Panc1 (cell line): ENCODE data around the gene MISP3. TPM values are rescaled to one million over a fixed set of nuclear protein-coding genes. Genes with fewer than 3 reads are reported as not detected.

ENCODE experiments used
- ATAC-seq: fragments of 200-7000 bp; cut with Tn5 transposase; 2 replicates; pipeline ENCODE4 v1.9.1; 2020; ENCODE audit warnings: mild to moderate bottlenecking, moderate library complexity
- BruUV-seq: library from RNA; stranded (reverse); fragments of 400-500 nt; replicated peaks from 2 replicates; lab custom pipeline; 2021; lab: Mats Ljungman, UMichigan
- CTCF ChIA-PET: fragments of 300-600 bp; sonication (Branson Sonifier 250); formaldehyde crosslinking; loops from one replicate; lab custom pipeline; 2022; ENCODE audit warnings: antibody characterized with exemption; lab: Charles Lee
- POLR2A ChIA-PET: fragments of 300-600 bp; sonication (Branson Sonifier 250); formaldehyde crosslinking; loops from one replicate; lab custom pipeline; 2022; ENCODE audit warnings: antibody characterized with exemption; lab: Charles Lee
- DNase-seq: peaks from one replicate; pipeline ENCODE4 v3.0.0-alpha.2; 2010; ENCODE audit warnings: low read depth, low spot score
- H3K27ac ChIP-seq: 2 replicates; pipeline ENCODE4 v1.5.1; 2011; ENCODE audit warnings: mild to moderate bottlenecking, low read length, inconsistent platforms
- H3K27me3 ChIP-seq: fragments of 200-500 bp; sonication (Bioruptor generic); 2 replicates; pipeline ENCODE4 v1.6.0; 2014; ENCODE audit warnings: low read length, inconsistent platforms; ENCODE audit not compliant: control insufficient read depth, insufficient read depth
- H3K36me3 ChIP-seq: fragments of 200-500 bp; sonication (Bioruptor generic); 2 replicates; pipeline ENCODE4 v1.5.1; 2014; ENCODE audit warnings: inconsistent platforms, mild to moderate bottlenecking, low read length, moderate library complexity; ENCODE audit not compliant: control insufficient read depth, insufficient read depth
- H3K4me1 ChIP-seq: 2 replicates; pipeline ENCODE4 v1.5.1; 2011; ENCODE audit warnings: inconsistent platforms, mild to moderate bottlenecking, low read length, moderate library complexity; ENCODE audit not compliant: control insufficient read depth, insufficient read depth
- H3K4me3 ChIP-seq, 2 experiments: 2 replicates each; pipeline ENCODE4 v1.5.1; 2011 to 2012; ENCODE audit warnings: low read depth in 2 of 2, low read length in 2 of 2, mild to moderate bottlenecking in 2 of 2, inconsistent platforms in 1 of 2, moderate library complexity in 1 of 2
- H3K9me3 ChIP-seq: fragments of 200-500 bp; sonication (Bioruptor generic); 2 replicates; pipeline ENCODE4 v1.5.1; 2014; ENCODE audit warnings: low read depth, mild to moderate bottlenecking, inconsistent platforms, low read length, moderate library complexity; ENCODE audit not compliant: control insufficient read depth, insufficient read depth
- CTCF ChIP-seq: fragments of 450-650 bp; IDR thresholded peaks from 2 replicates; pipeline ENCODE4 v1.5.1; 2017; ENCODE audit warnings: mild to moderate bottlenecking
- POLR2AphosphoS5 ChIP-seq: IDR thresholded peaks from 2 replicates; pipeline ENCODE4 v1.6.1; 2012; ENCODE audit warnings: mild to moderate bottlenecking, low read depth, low read length, moderate library complexity
- REST ChIP-seq, 2 experiments: IDR thresholded peaks; 2 replicates each; pipeline ENCODE4 v1.6.1; 2011 to 2012; ENCODE audit warnings: low read depth in 2 of 2, control low read depth in 1 of 2, low read length in 1 of 2, mild to moderate bottlenecking in 1 of 2, moderate library complexity in 1 of 2; ENCODE audit not compliant: insufficient read depth in 1 of 2
- SIN3A ChIP-seq: IDR thresholded peaks from 2 replicates; pipeline ENCODE4 v1.6.1; 2012; ENCODE audit warnings: low read depth, mild to moderate bottlenecking, low read length, moderate library complexity, borderline replicate concordance; ENCODE audit not compliant: insufficient read depth
- TCF7L2 ChIP-seq: IDR thresholded peaks from 2 replicates; pipeline ENCODE4 v1.6.1; 2011; ENCODE audit warnings: mild to moderate bottlenecking, low read depth, low read length, inconsistent platforms
- in situ Hi-C: cut with HindIII; loops from 2 replicates; pipeline ENCODE4 v1.10.0; 2016; ENCODE audit warnings: low sequenced_read_pairs, low pct_unique_long_range_greater_than_20kb
- intact Hi-C: fragments of 100-400 bp; cut with micrococcal nuclease; formaldehyde crosslinking; loops from one replicate; pipeline ENCODE4 v1.10.0; 2022; ENCODE audit not compliant: unreplicated experiment
- total RNA-seq: library from RNA; stranded (reverse); gene quantifications from one replicate; pipeline ENCODE4 v1.2.1, GENCODE V29; 2021; ENCODE audit not compliant: unreplicated experiment

Gene MISP3
- total RNA-seq, 1 experiment from 2014 or later = 1.5 TPM

- ChIA-PET CTCF (interaction anchor here (0.6 to 0.8 kb wide), 2 partner anchors 18 to 143 kb away, joined by 3 to 4 read pairs; partner anchors contain the start of gene MISP3), POLR2A (no interaction called here)
- ATAC-seq (no peak), DNase-seq (no peak)
- Histone ChIP-seq H3K36me3 (no peaks in the 10 kb centered on the region), H3K4me3 (no peak overlapping the region), H3K27me3 (no peaks in the 10 kb centered on the region), H3K4me1 (peaks cover 5% of the 10 kb centered on the region; the same call in 1 of the 2 replicates), H3K27ac (no peak overlapping the region), H3K9me3 (no peaks in the 10 kb centered on the region)
- BruUV-seq = no TSS peak
- in situ Hi-C loops = no loop called here
- no peak for TF ChIP-seq REST (IDR thresholded peaks at IDR 0.05; ENCODE audit: insufficient read depth in 1 of 2, low read depth in 2 of 2, low read length in 1 of 2)
- TF ChIP-seq TCF7L2 = no peak
- no peak for TF ChIP-seq POLR2AphosphoS5
- TF ChIP-seq CTCF = no peak
- no peak for TF ChIP-seq SIN3A
- intact Hi-C loops = no loop called here
Observed at GRCh38 chr19:14054721-14055120, 17.9 kb upstream of the MISP3 start.

GRCh38 chr19:14055396-14055795 is 17.2 kb upstream of the MISP3 start:
- DNase-seq = no peak
- Histone ChIP-seq H3K27me3 (no peaks in the 10 kb centered on the region), H3K4me1 (peaks cover 5% of the 10 kb centered on the region; the same call in 1 of the 2 replicates), H3K4me3 (no peak overlapping the region), H3K36me3 (no peaks in the 10 kb centered on the region), H3K27ac (no peak overlapping the region), H3K9me3 (no peaks in the 10 kb centered on the region)
- intact Hi-C loops (no loop called here), in situ Hi-C loops (no loop called here)
- no peak for ATAC-seq
- no TSS peak for BruUV-seq
- CTCF ChIA-PET = no interaction called here
- POLR2A ChIA-PET = no interaction called here
- TF ChIP-seq TCF7L2 (no peak), POLR2AphosphoS5 (no peak), REST (IDR thresholded peaks at IDR 0.05; ENCODE audit: insufficient read depth in 1 of 2, low read depth in 2 of 2, low read length in 1 of 2) (no peak), SIN3A (no peak)
